ENCODE measurements around the gene RECQL.
"Not testable (repeated sequence)": the region's sequence is repeated elsewhere in the genome, so short reads cannot be mapped to it uniquely, and the experiment has no call there.

Gene RECQL

GRCh38 chr12:21428241-21428640 is 73.2 kb downstream of the RECQL start:
- H3K4me3 ChIP-seq (ENCODE audit: low read depth, low read length) = no peak overlapping the region
- TF ChIP-seq CTCF (IDR thresholded peaks at IDR 0.05; ENCODE audit: low read depth, low read length) = no peak

GRCh38 chr12:21419009-21419699 is 82.3 kb downstream of the RECQL start:
- H3K4me3 ChIP-seq (ENCODE audit: low read depth, low read length) = not testable (repeated sequence)

Measured in WI38 (cell line).